HG03439 (cell line): ENCODE measurements around the gene KRT77.
"Not testable (repeated sequence)": the region's sequence is repeated elsewhere in the genome, so short reads cannot be mapped to it uniquely, and the experiment has no call there.

ENCODE experiments used
- ATAC-seq: cut with Tn5 transposase; IDR thresholded peaks from one replicate; pipeline ENCODE4 v1.9.1; 2021; ENCODE audit warnings: mild to moderate bottlenecking, moderate library complexity; ENCODE audit not compliant: unreplicated experiment

The KRT77 gene

GRCh38 chr12:52724384-52724783, 21.1 kb upstream of the KRT77 start:
- no peak for ATAC-seq

DNA sequence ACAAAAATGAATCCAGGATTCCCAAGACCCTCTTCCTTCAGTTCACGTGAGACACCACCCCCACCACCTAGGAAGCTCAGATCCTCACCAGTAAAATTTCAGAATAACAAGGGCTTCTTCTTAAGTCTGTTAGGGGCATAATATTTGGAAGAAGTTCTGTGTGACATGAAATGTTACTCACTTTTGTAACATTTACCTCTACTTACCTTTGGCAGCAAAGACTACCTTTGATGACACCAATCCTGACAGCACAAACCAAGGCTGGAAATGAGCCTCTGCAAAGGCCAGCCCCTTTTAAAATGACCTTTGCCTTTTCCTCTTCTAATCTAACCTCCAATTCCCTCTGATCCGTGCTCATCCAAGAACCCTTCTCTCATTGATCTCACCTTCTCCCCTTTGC, 19.4 kb upstream of the KRT77 start:
- no peak for ATAC-seq

- ATAC-seq: no peak
Observed at GRCh38 chr12:52721838-52722470, 18.6 kb upstream of the KRT77 start.

DNA sequence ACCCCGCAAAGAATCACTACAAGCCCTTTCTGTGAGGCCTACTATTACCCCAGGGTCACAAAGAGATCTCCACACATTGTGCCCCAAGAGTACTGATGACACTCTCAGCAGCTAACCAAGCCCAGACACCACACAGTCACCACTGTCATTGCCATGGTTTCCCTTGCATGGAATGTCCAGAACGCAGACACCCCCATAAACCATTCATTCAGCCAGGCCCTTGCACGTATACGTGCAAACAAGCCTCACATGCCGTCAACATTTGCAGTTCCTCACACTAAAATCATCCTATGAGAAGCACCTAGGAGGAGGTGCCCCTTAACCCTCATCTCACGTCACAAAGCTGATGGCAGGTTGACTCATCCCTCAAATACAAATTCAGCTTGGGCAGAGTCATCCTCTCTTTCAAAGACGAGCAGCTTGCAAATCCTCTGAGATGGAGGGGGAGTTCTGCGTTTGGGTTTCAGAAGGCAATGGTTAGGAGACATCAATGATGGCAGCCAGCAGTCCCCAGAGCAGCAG, 17.1 kb upstream of the KRT77 start:
- ATAC-seq: no peak

- no peak for ATAC-seq
Observed at GRCh38 chr12:52716061-52716460, 12.7 kb upstream of the KRT77 start.

GRCh38 chr12:52715416-52715815, 12.1 kb upstream of the KRT77 start:
- no peak for ATAC-seq

DNA sequence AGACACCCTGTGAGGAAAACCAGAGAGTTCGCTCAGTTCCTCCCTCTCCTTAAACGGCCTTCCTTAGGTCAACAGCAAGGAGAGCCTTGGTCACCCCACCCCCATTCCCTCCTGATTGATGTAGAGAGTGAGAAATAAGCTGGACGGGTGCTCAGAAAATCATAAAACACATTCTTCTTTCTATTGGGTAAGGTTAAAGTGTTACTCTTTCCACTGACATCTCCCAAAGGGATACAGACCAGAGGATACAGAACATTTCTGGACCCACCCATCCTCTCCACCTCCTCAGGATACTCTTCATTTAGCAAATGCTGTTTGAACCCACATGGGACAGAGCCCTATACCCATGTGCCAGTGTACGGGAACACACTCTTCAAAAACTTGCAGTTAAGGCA, 11.6 kb upstream of the KRT77 start:
- ATAC-seq: no peak

DNA sequence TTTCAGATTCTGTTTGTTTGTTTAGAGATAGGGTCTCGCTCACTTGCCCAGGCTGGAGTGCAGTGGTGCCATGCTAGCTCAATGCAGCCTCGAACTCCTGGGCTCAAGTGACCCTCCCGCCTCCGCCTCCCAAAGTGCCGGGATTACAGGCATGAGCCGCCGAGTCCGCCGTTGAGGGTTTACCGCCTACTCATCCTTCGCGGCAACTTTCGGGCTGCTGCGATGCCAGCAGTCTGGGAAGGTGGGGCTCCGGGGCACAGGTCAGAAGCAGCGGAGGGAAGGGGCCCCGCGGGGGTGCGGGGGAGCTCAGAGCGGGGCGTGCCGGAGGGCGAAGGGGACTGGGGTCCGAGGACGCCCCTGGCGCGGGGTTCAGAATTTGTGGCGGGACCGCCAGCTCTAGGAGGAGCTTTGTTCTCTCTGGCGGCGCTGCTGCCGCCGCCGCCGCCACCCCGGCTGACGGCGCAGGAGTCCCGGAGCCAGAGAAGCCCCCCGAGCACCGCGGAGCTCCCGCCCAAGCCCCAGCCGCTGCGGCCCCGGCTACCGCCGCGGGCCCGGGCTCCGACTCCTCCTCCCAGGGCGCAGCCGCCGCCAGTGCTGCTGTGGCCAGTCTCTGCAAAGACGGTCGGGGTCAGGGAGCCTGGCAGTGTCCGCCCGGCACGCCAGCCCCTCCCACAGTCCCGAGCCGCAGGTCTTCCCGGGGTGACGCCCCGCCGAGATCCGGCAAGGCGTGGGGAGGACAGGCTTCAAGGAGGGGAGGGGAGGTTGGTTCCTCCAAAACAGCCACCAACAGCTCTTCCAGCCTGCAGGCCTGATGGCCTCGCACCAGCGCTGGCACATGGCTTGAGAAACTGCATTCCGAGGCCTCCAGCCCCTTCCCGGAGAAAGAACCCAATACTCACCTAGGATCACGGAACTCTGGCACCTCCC, 10.9 kb upstream of the KRT77 start:
- ATAC-seq: no peak

GRCh38 chr12:52712122-52712521, 8.8 kb upstream of the KRT77 start:
- not testable (repeated sequence) for ATAC-seq

DNA sequence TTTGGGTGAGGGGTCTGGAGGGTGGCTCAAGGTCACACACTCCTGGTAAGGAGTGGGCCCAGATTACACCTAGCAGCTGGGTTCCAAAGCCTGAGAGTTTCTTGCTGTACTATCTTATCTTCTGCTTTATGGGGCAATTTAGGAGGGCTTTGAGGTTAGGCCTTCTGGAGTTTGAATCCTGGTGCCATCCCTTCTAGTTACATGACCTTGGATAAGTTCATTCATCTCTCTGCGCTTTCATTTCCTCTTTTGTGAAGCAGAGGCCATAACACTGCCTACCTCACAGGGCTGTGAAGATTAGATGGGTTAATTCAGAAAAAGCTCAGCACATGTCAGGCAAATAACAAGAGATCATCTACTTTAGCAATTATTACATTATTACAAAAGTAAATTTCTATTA, 7.4 kb upstream of the KRT77 start:
- ATAC-seq: no peak

DNA sequence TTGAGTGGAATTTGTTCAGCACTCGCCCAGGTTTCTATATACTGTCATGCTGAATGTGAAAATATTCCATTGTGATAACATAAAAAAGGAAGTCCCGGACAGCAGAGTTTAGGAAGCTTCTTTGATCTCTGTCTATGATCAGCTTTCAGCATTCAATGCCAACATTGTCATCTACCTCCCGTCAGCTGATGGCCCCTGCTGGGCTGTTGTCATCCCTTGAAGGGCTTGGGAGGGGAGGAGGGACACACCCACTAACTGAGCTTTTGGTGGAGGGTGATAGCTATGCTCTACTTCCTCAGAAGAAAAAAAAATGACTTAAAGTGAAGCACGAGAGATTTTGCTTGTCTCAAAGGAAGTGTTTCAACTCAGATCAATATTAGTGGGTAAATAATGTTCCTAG, 4.7 kb upstream of the KRT77 start:
- no peak for ATAC-seq

DNA sequence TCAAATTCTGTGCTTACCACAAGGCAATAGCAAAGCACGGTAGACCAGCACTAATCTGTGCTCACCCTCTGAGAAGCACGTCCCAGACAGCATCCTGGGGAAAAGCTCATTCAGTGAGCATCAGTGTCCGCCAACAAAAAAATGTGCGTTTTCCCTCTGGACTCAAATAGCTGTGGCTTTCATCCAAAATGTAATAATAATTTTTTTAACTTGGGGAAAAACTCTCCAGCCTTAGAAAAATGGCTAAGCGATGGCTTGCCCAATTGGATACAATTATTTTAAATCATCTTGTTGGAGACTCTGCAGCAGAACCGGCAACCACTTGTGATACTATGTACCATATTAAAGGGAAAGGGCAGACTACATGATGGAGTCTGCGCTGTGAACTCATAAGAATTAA, 1.1 kb upstream of the KRT77 start:
- no peak for ATAC-seq

DNA sequence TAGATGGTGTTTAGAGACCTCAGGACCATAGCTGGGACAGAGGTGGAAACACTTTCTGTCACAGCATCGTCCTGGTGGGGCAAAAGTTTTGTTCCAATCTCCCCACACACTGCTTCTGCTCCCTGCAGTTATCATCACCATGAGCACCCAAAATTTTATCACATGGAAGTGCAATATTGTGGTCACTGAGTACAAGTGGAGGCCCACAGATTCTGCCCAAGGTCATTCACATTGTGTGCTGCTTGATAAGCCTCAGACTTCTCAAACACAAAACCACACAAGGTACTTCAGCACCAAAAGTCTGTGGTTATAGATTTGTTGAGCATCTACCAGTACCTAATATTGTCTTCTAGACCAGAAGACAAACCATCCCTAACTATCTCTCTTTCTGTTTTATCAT, 554 bp upstream of the KRT77 start:
- ATAC-seq: no peak

DNA sequence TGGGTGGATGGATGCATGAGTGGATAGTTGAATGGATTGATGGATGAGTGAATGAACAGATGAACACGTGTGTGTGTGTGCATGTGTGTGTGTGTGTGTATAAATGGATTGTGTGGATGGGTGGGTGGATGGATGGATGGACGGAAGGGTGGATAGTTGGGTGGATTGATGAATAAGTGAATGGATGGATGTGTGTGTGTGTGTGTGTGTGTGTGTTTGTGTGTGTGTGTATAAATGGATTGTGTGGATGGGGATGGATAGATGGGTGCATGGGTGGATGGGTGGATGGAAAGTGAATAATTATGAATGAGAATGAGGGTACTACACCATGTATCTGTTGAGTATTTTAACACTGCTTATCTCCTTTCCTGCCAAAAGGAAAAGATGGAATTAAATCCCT, 986 bp downstream of the KRT77 start:
- ATAC-seq: no peak

DNA sequence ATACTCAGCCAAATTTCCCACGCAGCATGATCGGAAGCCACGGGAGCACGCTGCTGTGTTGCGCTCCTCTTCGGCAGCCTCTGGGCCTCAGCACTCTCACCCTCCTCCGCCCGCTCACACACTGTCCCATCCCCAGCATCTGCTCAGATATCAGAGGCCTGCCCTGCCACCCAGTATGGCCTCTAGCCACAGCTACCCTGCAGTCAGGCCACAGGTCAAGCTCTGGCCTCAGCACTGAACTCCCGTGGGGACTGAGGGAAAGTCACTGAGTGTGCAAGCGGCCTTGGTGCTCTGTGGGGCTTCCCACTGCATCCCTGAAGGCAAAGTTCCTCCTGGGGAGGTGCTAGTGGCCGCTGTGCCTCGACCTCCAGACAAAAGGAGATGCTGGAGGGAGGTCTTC, 2.0 kb downstream of the KRT77 start:
- no peak for ATAC-seq

DNA sequence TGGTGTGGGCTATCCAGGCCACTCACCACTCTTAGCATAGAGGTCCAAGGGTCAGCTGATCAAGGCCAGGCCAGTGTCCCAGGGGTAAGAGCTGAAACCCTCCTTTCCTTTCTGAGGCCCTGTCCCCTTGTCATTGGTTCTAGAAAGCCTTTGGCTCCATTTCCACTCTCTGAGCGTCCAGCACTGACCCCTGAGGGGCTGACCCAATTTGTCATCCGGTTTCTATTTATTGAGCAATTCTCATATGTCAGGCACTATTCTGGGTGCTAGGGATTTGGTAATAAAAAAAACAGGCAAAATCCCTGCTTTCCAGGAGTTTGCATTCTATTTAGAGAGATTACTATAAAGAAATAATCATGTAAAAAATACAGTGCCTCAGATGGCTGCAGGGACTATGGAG, 3.4 kb downstream of the KRT77 start:
- ATAC-seq: no peak

GRCh38 chr12:52699373-52699772, 4.0 kb downstream of the KRT77 start:
- ATAC-seq: no peak

DNA sequence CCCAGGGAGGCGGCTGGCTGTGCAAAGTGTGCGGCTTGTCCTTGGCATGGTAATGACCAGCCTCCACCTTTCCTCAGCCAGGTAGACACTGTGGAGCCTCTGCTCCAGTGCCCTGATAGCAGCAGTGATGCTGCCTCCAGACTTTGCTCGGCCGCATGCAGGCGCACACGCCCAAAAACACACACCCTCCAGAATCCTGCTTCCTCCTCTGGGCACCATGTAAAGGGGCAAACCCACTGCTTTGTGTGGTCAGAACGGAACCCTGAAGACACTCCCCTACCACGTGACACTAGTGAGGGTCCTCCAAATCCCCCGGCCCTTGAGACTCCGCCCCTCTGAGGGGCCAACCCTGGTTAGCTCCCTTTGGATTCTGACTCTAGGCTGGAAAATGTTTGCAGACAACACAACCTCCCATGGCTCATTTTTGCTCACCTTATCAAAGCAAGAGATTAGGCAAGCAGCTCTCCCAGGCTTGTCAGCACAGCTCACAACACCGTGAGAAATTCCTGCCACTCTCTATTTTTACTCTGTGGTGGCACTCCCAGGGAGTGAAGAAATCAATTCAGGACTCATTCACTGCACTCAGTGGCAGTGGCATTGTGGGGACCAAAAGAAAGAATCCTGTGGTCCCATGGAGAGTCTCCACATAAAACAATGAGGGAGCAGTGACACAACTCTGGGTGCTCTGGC, 4.5 kb downstream of the KRT77 start:
- no peak for ATAC-seq

- ATAC-seq: no peak
Observed at GRCh38 chr12:52697058-52697582, 6.2 kb downstream of the KRT77 start.

DNA sequence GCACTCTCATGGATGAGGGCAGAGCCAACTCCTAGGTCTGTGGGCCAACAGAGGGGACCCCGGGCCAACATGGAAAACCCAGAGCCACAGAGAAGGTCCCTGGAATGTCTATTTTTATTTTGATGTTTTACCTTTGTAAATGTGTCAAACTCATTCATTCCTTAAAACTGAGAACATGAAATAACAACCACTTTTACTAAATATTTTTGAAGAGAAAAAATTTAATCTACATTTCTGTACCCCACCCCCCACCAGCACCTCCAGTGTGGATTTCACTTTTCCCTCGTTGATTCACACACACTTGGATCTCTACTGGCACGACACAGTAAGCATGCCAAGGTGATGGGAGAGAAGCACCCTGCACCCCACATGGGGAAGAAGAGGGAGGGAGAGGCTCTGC, 6.7 kb downstream of the KRT77 start:
- ATAC-seq: no peak

DNA sequence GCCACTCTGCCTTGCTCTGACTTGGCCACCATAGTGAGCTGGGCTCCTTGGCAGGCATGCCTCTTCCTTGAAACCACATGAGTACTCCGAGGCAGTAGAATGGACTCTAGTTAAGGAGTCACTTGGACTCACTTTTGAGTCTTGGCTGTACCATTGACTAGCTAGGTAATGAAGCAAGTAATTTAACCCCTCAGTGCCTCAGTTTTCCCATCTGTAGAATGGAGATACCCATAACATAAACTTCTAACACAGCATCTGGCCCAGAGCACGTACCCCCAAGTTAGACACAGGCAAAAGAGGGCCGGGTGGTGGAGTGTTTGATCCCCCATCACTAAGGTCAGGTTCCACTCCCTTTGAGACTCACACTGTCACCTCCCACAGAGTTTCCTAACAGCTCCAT, 8.3 kb downstream of the KRT77 start:
- ATAC-seq: no peak
